SK-N-SH (cell line): ENCODE results near the gene EME2. TPM values are rescaled to one million over a fixed set of nuclear protein-coding genes. Genes with fewer than 3 reads are reported as not detected.

Experiments
- CTCF ChIA-PET: fragments of 300-600, 350-600 bp; formaldehyde crosslinking; extraction: SDS; loops from one replicate; lab custom pipeline; 2021; lab: Yijun Ruan, JAX
- POLR2A ChIA-PET: fragments of 350-600 bp; sonication (Branson Sonifier 250); formaldehyde crosslinking; extraction: SDS; loops from one replicate; lab custom pipeline; 2020; ENCODE audit warnings: antibody characterized with exemption, inconsistent platforms; lab: Yijun Ruan, JAX
- DNase-seq: peaks from one replicate; pipeline ENCODE4 v3.0.0; 2012
- H2AFZ ChIP-seq: fragments of 200-600 bp; sonication (generic); 2 replicates; pipeline ENCODE4 v1.8.1; 2016; ENCODE audit warnings: antibody characterized with exemption, mild to moderate bottlenecking, low read depth
- H3F3A ChIP-seq: fragments of 200-600 bp; sonication (generic); replicated peaks from 2 replicates; pipeline ENCODE3; 2016; ENCODE audit warnings: antibody characterized with exemption, mild to moderate bottlenecking; ENCODE audit not compliant: insufficient read depth
- H3K27ac ChIP-seq, 2 experiments: fragments of 200-500 bp in 1 of 2; fragments of 200-600 bp in 1 of 2; sonication (Bioruptor generic) in 1 of 2; sonication (generic), shearing (Covaris generic) in 1 of 2; 2 replicates each; pipeline versions ENCODE4 v1.5.1 to v1.6.1; 2014 to 2016; ENCODE audit warnings: low read depth in 2 of 2, inconsistent platforms in 1 of 2, low read length in 1 of 2, mild to moderate bottlenecking in 1 of 2, mixed read lengths in 1 of 2
- H3K27me3 ChIP-seq: fragments of 200-600 bp; sonication (generic), shearing (Covaris generic); 2 replicates; pipeline ENCODE4 v1.6.1; 2016; ENCODE audit warnings: mixed run types; ENCODE audit not compliant: insufficient read depth
- H3K36me3 ChIP-seq, 2 experiments: fragments of 200-500 bp in 1 of 2; fragments of 200-600 bp in 1 of 2; sonication (Bioruptor generic) in 1 of 2; sonication (generic) in 1 of 2; replicated peaks in 1 of 2; 2 replicates each; pipeline versions ENCODE3 to v1.5.1; 2014 to 2016; ENCODE audit warnings: low read length in 1 of 2, mild to moderate bottlenecking in 1 of 2; ENCODE audit not compliant: insufficient read depth in 2 of 2, control insufficient read depth in 1 of 2
- H3K4me1 ChIP-seq, 2 experiments: fragments of 200-500 bp in 1 of 2; fragments of 200-600 bp in 1 of 2; sonication (Bioruptor generic) in 1 of 2; sonication (generic), shearing (Covaris generic) in 1 of 2; 2 replicates each; pipeline versions ENCODE4 v1.5.1 to v1.6.1; 2014 to 2016; ENCODE audit warnings: low read depth in 1 of 2, low read length in 1 of 2, mixed run types in 1 of 2; ENCODE audit not compliant: insufficient read depth in 2 of 2, control insufficient read depth in 1 of 2
- H3K4me2 ChIP-seq: fragments of 200-600 bp; sonication (generic), shearing (Covaris generic); 2 replicates; pipeline ENCODE4 v1.6.1; 2017; ENCODE audit warnings: mixed run types
- H3K4me3 ChIP-seq, 2 experiments: fragments of 200-500 bp in 1 of 2; fragments of 200-600 bp in 1 of 2; sonication (Bioruptor generic) in 1 of 2; sonication (generic), shearing (Covaris generic) in 1 of 2; 2 replicates each; pipeline versions ENCODE4 v1.5.1 to v1.8.1; 2014 to 2016; ENCODE audit warnings: low read depth in 2 of 2, inconsistent platforms in 1 of 2, low read length in 1 of 2, mild to moderate bottlenecking in 1 of 2, mixed read lengths in 1 of 2, moderate library complexity in 1 of 2
- H3K79me2 ChIP-seq: fragments of 200-600 bp; sonication (generic); 2 replicates; pipeline ENCODE4 v1.8.1; 2017; ENCODE audit warnings: mild to moderate bottlenecking; ENCODE audit not compliant: insufficient read depth
- H3K9ac ChIP-seq: fragments of 200-600 bp; sonication (generic); 2 replicates; pipeline ENCODE4 v1.6.1; 2017; ENCODE audit warnings: mixed run types
- H3K9me2 ChIP-seq: fragments of 200-600 bp; sonication (generic); 2 replicates; pipeline ENCODE4 v1.6.1; 2017; ENCODE audit warnings: mixed run types
- H3K9me3 ChIP-seq: fragments of 200-600 bp; sonication (generic); 2 replicates; pipeline ENCODE4 v1.6.1; 2017; ENCODE audit warnings: mixed run types, mild to moderate bottlenecking, moderate library complexity
- H4K20me1 ChIP-seq: fragments of 200-600 bp; sonication (generic); 2 replicates; pipeline ENCODE4 v1.6.1; 2017; ENCODE audit warnings: mild to moderate bottlenecking, mixed run types; ENCODE audit not compliant: insufficient read depth
- CHD2 ChIP-seq: fragments of 150-350 bp; IDR thresholded peaks from 2 replicates; pipeline ENCODE4 v1.6.1; 2018; ENCODE audit warnings: low read length; ENCODE audit not compliant: partially characterized antibody
- ELF1 ChIP-seq: IDR thresholded peaks from 2 replicates; pipeline ENCODE4 v1.4.0; 2012
- EZH2phosphoT487 ChIP-seq: fragments of 200-600 bp; sonication (generic); IDR thresholded peaks from 2 replicates; pipeline ENCODE4 v1.6.1; 2017; ENCODE audit warnings: low read depth, mixed run types, mild to moderate bottlenecking, antibody characterized with exemption, moderate library complexity, borderline replicate concordance
- FOSL2 ChIP-seq: IDR thresholded peaks from 2 replicates; pipeline ENCODE4 v1.4.0; 2012; ENCODE audit warnings: low read depth, mild to moderate bottlenecking, moderate library complexity, borderline replicate concordance
- GATA2 ChIP-seq: sonication (generic); formaldehyde crosslinking; IDR thresholded peaks from 2 replicates; pipeline ENCODE4 v1.5.0; 2020; ENCODE audit warnings: mild to moderate bottlenecking, missing genetic modification reagents
- JUND ChIP-seq: IDR thresholded peaks from 2 replicates; pipeline ENCODE4 v1.4.0; 2012
- MEF2A ChIP-seq: IDR thresholded peaks from 2 replicates; pipeline ENCODE4 v1.4.0; 2012; ENCODE audit warnings: low read depth, borderline replicate concordance
- MXI1 ChIP-seq: IDR thresholded peaks from 2 replicates; pipeline ENCODE4 v1.6.1; 2012; ENCODE audit warnings: mild to moderate bottlenecking, low read depth, low read length, improper control_type of control experiment
- NFIC ChIP-seq: IDR thresholded peaks from 2 replicates; pipeline ENCODE4 v1.4.0; 2012; ENCODE audit warnings: borderline replicate concordance
- NRF1 ChIP-seq: IDR thresholded peaks from 2 replicates; pipeline ENCODE4 v1.6.1; 2012; ENCODE audit warnings: low read depth, mild to moderate bottlenecking, low read length
- RAD21 ChIP-seq: IDR thresholded peaks from 2 replicates; pipeline ENCODE4 v1.6.1; 2012; ENCODE audit warnings: mild to moderate bottlenecking, low read length
- RCOR1 ChIP-seq: fragments of 150-350 bp; IDR thresholded peaks from 2 replicates; pipeline ENCODE4 v1.6.1; 2017; ENCODE audit warnings: antibody characterized with exemption, low read length
- SMC3 ChIP-seq: IDR thresholded peaks from 2 replicates; pipeline ENCODE4 v1.6.1; 2012; ENCODE audit warnings: low read depth, low read length, improper control_type of control experiment
- TCF12 ChIP-seq: IDR thresholded peaks from 2 replicates; pipeline ENCODE4 v1.4.0; 2012
- TEAD4 ChIP-seq: IDR thresholded peaks from 2 replicates; pipeline ENCODE4 v1.4.0; 2012; ENCODE audit warnings: mild to moderate bottlenecking, borderline replicate concordance; ENCODE audit not compliant: insufficient read depth
- YY1 ChIP-seq: IDR thresholded peaks from 2 replicates; pipeline ENCODE4 v1.4.0; 2012; ENCODE audit warnings: low read depth, mild to moderate bottlenecking
- WGBS: methylation state at CpG from one replicate; pipeline ENCODE4 v1.1.6; 2017; ENCODE audit warnings: low lambda C conversion rate; 5-methylcytosine and 5-hydroxymethylcytosine counted together
- polyA plus RNA-seq, 3 experiments: library from polyadenylated mRNA; depleted of rRNA; stranded (reverse); fragments of >200 nt; gene quantifications; 2 replicates each; pipeline ENCODE4 v1.2.3, GENCODE V29; 2012
- TF ChIP-seq, protein P1 (sequence below): IDR thresholded peaks from 2 replicates; pipeline ENCODE4; 2012

EME2 gene
- polyA plus RNA-seq, 1 of the 3 experiments (the other 2 are of a cell fraction): 10.1 TPM

DNA sequence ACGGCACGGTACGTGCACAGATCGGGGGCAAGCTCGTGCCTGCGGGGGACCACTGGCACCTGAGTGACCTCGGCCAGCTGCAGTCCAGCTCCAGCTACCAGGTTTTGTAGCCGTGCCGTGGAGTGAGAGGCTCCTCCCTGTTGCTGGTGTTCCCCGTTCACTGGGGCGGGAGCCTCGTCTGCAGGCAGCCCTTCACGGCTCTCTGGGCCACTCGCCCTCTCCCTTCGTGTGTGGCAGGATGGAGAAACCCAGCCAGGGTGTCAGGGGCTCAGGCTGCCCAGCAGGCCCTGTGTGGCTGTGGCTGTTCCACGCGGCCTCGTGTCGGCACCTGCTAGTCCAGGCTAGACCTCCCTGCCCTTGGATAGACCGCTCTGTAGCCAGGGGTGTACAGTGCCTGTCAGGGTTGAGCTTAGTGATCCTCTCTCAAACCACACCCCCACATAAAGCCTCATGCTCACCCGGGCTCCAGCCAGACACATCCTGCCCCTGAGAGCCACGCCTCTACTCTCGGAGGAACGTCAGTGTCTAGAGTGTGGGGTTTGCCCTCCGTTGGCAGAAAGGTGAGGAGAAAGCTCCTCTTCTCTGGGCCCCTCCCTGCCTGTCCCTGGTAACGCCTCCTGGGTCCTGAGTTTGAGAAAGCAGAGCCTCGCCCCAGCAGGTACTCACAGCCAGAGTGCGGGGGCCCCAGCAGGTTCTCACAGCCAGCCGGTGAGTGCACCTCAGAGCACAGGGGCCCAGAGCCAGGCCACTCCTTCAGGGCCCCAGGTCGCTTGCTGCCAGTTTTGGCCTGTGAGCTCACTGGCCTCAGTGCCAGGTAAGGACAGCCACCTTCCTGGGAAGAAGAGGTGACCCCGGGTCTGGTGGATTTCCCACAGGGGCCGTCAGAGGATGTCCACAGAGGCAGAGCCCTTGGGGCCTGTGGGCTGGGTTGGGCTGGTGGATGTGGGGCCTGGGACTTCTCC is 29.0 kb upstream of the EME2 start:
- Histone ChIP-seq H3K4me2 (no peak overlapping the region), H3K27me3 (no peaks in the 10 kb centered on the region), H2AFZ (no peak overlapping the region), H3K9me3 (no peaks in the 10 kb centered on the region), H3K4me3 (no peak overlapping the region), H3K27ac (no peak overlapping the region), H3K36me3 (peaks cover under 1 to 51% of the 10 kb centered on the region in 2 experiments)
- CTCF ChIA-PET: no interaction called here
- TF ChIP-seq TEAD4 (no peak), NRF1 (no peak), GATA2 (CRISPR knock-in tag) (no peak), RAD21 (no peak), YY1 (no peak)
- TF ChIP-seq, protein P1, sequence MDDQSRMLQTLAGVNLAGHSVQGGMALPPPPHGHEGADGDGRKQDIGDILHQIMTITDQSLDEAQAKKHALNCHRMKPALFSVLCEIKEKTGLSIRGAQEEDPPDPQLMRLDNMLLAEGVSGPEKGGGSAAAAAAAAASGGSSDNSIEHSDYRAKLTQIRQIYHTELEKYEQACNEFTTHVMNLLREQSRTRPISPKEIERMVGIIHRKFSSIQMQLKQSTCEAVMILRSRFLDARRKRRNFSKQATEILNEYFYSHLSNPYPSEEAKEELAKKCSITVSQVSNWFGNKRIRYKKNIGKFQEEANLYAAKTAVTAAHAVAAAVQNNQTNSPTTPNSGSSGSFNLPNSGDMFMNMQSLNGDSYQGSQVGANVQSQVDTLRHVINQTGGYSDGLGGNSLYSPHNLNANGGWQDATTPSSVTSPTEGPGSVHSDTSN: no peak
- TF ChIP-seq, all 33 proteins: peak for 0
- POLR2A ChIA-PET: no interaction called here
- no peak for DNase-seq
- peaks cover 14% of the 10 kb centered on the region for H3F3A ChIP-seq
- H3K4me1 ChIP-seq: no peaks in the 10 kb centered on the region
- H3K9me2 ChIP-seq: no peaks in the 10 kb centered on the region
- H4K20me1 ChIP-seq: no peaks in the 10 kb centered on the region
- WGBS: 93% methylated on average over 23 of the region's 32 CpGs
- H3K79me2 ChIP-seq: 0 out of 2 replicates have a peak, but pooled peaks cover 4% of the 10 kb centered on the region
- no peak overlapping the region for H3K9ac ChIP-seq

GRCh38 chr16:1744338-1744840 is 28.2 kb upstream of the EME2 start:
- POLR2A ChIA-PET: no interaction called here
- Histone ChIP-seq H4K20me1 (no peaks in the 10 kb centered on the region), H3K9ac (no peak overlapping the region), H3K27me3 (no peaks in the 10 kb centered on the region), H3K27ac (no peak overlapping the region), H3F3A (peaks cover 7% of the 10 kb centered on the region), H2AFZ (no peak overlapping the region), H3K79me2 (0 out of 2 replicates have a peak, but pooled peaks cover 4% of the 10 kb centered on the region), H3K4me2 (no peak overlapping the region), H3K9me3 (no peaks in the 10 kb centered on the region), H3K9me2 (no peaks in the 10 kb centered on the region), H3K4me1 (no peaks in the 10 kb centered on the region), H3K4me3 (no peak overlapping the region), H3K36me3 (peaks cover 4 to 58% of the 10 kb centered on the region in 2 experiments)
- TF ChIP-seq ELF1: no peak
- no peak for DNase-seq
- WGBS: 94% methylated on average over 16 of the region's 24 CpGs
- CTCF ChIA-PET: no interaction called here

GRCh38 chr16:1745181-1745899 is 27.3 kb upstream of the EME2 start:
- no peak overlapping the region for H3K9ac ChIP-seq
- H3K27me3 ChIP-seq: no peaks in the 10 kb centered on the region
- H3K4me3 ChIP-seq: no peak overlapping the region
- ChIA-PET CTCF (interaction anchor here (0.7 kb wide), 1 partner anchor 21 kb away, joined by 3 read pairs; no protein-coding TSS in a partner anchor), POLR2A (no interaction called here)
- no peaks in the 10 kb centered on the region for H3F3A ChIP-seq
- no peak for DNase-seq
- WGBS: 90% methylated on average over 17 of the region's 25 CpGs
- H3K9me3 ChIP-seq: no peaks in the 10 kb centered on the region
- no peak overlapping the region for H3K27ac ChIP-seq
- H3K79me2 ChIP-seq: 0 out of 2 replicates have a peak, but pooled peaks cover 3% of the 10 kb centered on the region
- H3K36me3 ChIP-seq: peaks cover 4 to 63% of the 10 kb centered on the region in 2 experiments
- no peaks in the 10 kb centered on the region for H3K9me2 ChIP-seq
- H4K20me1 ChIP-seq: no peaks in the 10 kb centered on the region
- H3K4me2 ChIP-seq: no peak overlapping the region
- no peaks in the 10 kb centered on the region for H3K4me1 ChIP-seq
- no peak overlapping the region for H2AFZ ChIP-seq
- TF ChIP-seq RCOR1 (no peak), MEF2A (no peak), NFIC (no peak), CHD2 (no peak), TCF12 (no peak), EZH2phosphoT487 (no peak), YY1 (no peak), SMC3 (no peak), JUND (no peak), FOSL2 (no peak), MXI1 (no peak)
- TF ChIP-seq, protein P1: no peak
